ENCODE data around the gene HCN1. TPM values are rescaled to one million over a fixed set of nuclear protein-coding genes. Genes with fewer than 3 reads are reported as not detected.

HCN1 gene
- total and polyA plus RNA-seq, 7 donors, result under 0.01 to 0.71 (median 0.15) TPM; not detected in 1

- WGBS, 2 donors, result 64 to 81% methylated on average over 2 of the region's 2 CpGs
- Histone ChIP-seq H3K9me3 (no peaks in the 10 kb centered on the region), H3K4me3 (no peak overlapping the region), H3K36me3 (no peaks in the 10 kb centered on the region), H3K4me1 (no peaks in the 10 kb centered on the region), H3K27ac (peak overlapping the region in 1 of 4 donors; percentile 7), H3K27me3 (no peaks in the 10 kb centered on the region)
- intact Hi-C loops (cut with DNase I), result no loop called here
- no peak for TF ChIP-seq POLR2A (IDR thresholded peaks at IDR 0.05)
- TF ChIP-seq, protein P1, sequence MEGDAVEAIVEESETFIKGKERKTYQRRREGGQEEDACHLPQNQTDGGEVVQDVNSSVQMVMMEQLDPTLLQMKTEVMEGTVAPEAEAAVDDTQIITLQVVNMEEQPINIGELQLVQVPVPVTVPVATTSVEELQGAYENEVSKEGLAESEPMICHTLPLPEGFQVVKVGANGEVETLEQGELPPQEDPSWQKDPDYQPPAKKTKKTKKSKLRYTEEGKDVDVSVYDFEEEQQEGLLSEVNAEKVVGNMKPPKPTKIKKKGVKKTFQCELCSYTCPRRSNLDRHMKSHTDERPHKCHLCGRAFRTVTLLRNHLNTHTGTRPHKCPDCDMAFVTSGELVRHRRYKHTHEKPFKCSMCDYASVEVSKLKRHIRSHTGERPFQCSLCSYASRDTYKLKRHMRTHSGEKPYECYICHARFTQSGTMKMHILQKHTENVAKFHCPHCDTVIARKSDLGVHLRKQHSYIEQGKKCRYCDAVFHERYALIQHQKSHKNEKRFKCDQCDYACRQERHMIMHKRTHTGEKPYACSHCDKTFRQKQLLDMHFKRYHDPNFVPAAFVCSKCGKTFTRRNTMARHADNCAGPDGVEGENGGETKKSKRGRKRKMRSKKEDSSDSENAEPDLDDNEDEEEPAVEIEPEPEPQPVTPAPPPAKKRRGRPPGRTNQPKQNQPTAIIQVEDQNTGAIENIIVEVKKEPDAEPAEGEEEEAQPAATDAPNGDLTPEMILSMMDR (IDR thresholded peaks at IDR 0.05), result no peak
- no peak for TF ChIP-seq EP300 (IDR thresholded peaks at IDR 0.05)
- no peak for TF ChIP-seq POLR2AphosphoS5 (IDR thresholded peaks at IDR 0.05)
- DNase-seq, result no peak
These were observed 117.9 kb downstream of the HCN1 start for GRCh38 chr5:45578270-45578669.

DNA sequence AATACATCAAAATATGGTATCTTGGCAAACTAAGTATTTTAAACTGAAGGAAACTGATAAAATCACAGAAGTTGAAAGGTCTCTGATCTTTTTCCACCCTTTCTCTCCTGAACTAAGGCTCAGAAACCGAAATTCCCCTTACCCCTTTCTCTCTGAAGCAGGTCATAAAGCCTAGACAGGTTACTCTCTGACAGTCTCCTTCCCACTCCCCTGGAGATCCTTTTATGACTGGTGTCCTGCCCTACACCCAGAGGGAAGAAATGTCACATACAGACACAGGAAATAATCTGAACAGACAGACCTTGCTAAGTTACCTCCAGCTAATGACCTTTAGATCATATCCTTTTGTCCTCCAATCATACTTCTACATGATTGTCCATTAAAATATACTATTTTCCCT lies 127.4 kb downstream of the HCN1 start:
- H3K36me3 ChIP-seq, result no peaks in the 10 kb centered on the region
- intact Hi-C loops (cut with DNase I), result no loop called here
- TF ChIP-seq POLR2AphosphoS5 (IDR thresholded peaks at IDR 0.05), result no peak
- no peak overlapping the region for H3K27ac ChIP-seq
- no peaks in the 10 kb centered on the region for H3K4me1 ChIP-seq
- no peaks in the 10 kb centered on the region for H3K9me3 ChIP-seq
- no peak for DNase-seq
- WGBS, 2 donors, result 13% methylated on average over 1 of the region's 1 CpG
- no peak overlapping the region for H3K4me3 ChIP-seq
- no peaks in the 10 kb centered on the region for H3K27me3 ChIP-seq

- TF ChIP-seq, protein P1 (IDR thresholded peaks at IDR 0.05), result no peak
- no peak for TF ChIP-seq POLR2AphosphoS5 (IDR thresholded peaks at IDR 0.05)
- no peak for TF ChIP-seq EP300 (IDR thresholded peaks at IDR 0.05)
- intact Hi-C loops (cut with DNase I), result no loop called here
- no peaks in the 10 kb centered on the region for H3K27me3 ChIP-seq
- no peaks in the 10 kb centered on the region for H3K4me1 ChIP-seq
- H3K4me3 ChIP-seq, result no peak overlapping the region
- 38 to 48% methylated on average over 3 of the region's 3 CpGs for WGBS, 2 donors
- no peaks in the 10 kb centered on the region for H3K9me3 ChIP-seq
- DNase-seq, result no peak
- no peak overlapping the region for H3K27ac ChIP-seq
- H3K36me3 ChIP-seq, result no peaks in the 10 kb centered on the region
These were observed 153.8 kb downstream of the HCN1 start for GRCh38 chr5:45542421-45542820.

DNA sequence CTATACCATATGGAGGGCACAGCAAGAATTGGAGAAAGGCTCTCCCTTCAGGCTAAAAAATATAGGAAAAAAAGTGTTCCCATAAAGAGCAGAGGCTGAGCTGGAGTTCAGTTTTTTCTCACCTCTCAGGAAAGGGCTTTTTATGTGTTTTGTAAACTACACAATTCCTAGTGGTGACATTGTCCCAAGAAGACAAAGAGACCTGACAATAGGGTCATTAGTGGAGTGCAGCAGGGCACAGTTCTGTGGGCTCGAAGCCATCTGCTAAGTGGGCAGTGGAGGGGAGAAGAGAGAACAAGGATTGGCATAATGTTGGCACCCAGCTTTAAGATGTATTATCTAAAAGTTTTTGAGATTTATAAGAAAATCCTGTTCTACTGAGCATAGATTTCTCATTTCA lies 162.5 kb downstream of the HCN1 start:
- intact Hi-C loops (cut with DNase I), result no loop called here
- Histone ChIP-seq H3K27ac (no peak overlapping the region), H3K9me3 (no peaks in the 10 kb centered on the region), H3K4me3 (no peak overlapping the region), H3K36me3 (no peaks in the 10 kb centered on the region), H3K27me3 (no peaks in the 10 kb centered on the region), H3K4me1 (no peaks in the 10 kb centered on the region)
- no peak for DNase-seq
- 72 to 77% methylated on average over 1 of the region's 1 CpG for WGBS, 2 donors
- no peak for TF ChIP-seq POLR2A (IDR thresholded peaks at IDR 0.05)
- no peak for TF ChIP-seq POLR2AphosphoS5 (IDR thresholded peaks at IDR 0.05)

- intact Hi-C loops (cut with DNase I), result no loop called here
- H3K27me3 ChIP-seq, result no peaks in the 10 kb centered on the region
- no peak for DNase-seq
- 65 to 71% methylated on average over 4 of the region's 4 CpGs for WGBS, 2 donors
- H3K27ac ChIP-seq, result no peak overlapping the region
- H3K36me3 ChIP-seq, result no peaks in the 10 kb centered on the region
- H3K4me1 ChIP-seq, result no peaks in the 10 kb centered on the region
- H3K4me3 ChIP-seq, result no peak overlapping the region
- no peaks in the 10 kb centered on the region for H3K9me3 ChIP-seq
- TF ChIP-seq EP300 (IDR thresholded peaks at IDR 0.05) (no peak), POLR2A (IDR thresholded peaks at IDR 0.05) (no peak), POLR2AphosphoS5 (IDR thresholded peaks at IDR 0.05) (no peak)
- TF ChIP-seq, protein P1 (IDR thresholded peaks at IDR 0.05), result no peak
These were observed 163.2 kb downstream of the HCN1 start for GRCh38 chr5:45532826-45533624.

DNA sequence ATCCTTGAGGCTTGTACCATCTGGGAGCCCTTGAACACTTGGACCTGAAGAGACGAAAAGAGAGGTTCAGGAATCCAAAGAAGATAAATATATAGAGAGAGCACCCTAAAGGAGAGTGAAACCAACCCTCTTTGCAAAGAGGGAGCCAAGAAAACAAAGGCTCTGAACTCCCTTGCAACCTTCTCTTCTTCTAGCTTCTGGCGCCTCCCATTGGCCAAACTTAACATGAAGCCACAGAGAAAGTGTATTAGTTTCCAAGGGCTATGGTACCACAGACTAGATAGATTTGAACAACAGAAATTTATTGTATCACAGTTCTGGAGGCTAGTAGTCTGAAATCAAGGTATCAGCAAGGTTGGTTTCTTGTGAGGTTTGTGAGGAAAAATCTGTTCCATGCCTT lies 175.1 kb downstream of the HCN1 start:
- TF ChIP-seq POLR2AphosphoS5 (IDR thresholded peaks at IDR 0.05), result no peak
- no peak for TF ChIP-seq POLR2A (IDR thresholded peaks at IDR 0.05)
- TF ChIP-seq, protein P1 (IDR thresholded peaks at IDR 0.05), result no peak
- TF ChIP-seq EP300 (IDR thresholded peaks at IDR 0.05), result no peak
- no peak overlapping the region for H3K4me3 ChIP-seq
- H3K36me3 ChIP-seq, result no peaks in the 10 kb centered on the region
- DNase-seq, result no peak
- no peak overlapping the region for H3K27ac ChIP-seq
- H3K9me3 ChIP-seq, result no peaks in the 10 kb centered on the region
- intact Hi-C loops (cut with DNase I), result no loop called here
- H3K4me1 ChIP-seq, result no peaks in the 10 kb centered on the region
- WGBS, 2 donors, result 9 to 18% methylated on average over 2 of the region's 2 CpGs
- H3K27me3 ChIP-seq, result no peaks in the 10 kb centered on the region

All from sigmoid colon (tissue), 7 donors.